ENCODE measurements around the gene CIAO1. TPM values are rescaled to one million over a fixed set of nuclear protein-coding genes. Genes with fewer than 3 reads are reported as not detected.

Gene CIAO1
- total and polyA plus RNA-seq, 2 of the 13 experiments (the other 11 are each of a cell fraction or from before 2014, with no cell fraction given): 99.3 to 120 TPM

- TF ChIP-seq FOXO4 (CRISPR knock-in tag; conservative IDR thresholded peaks at IDR 0.05): 0 out of 2 replicates have a peak, but pooled peaks have one; percentile 60
- TF ChIP-seq NFIC (IDR thresholded peaks at IDR 0.05; ENCODE audit: low read length): 0 out of 2 replicates have a peak, but pooled peaks have one; percentile 7
- peak; percentile 23; the same call in 1 of the 2 replicates for TF ChIP-seq ZNF607 (CRISPR knock-in tag; IDR thresholded peaks at IDR 0.05; ENCODE audit: borderline replicate concordance)
- TF ChIP-seq HOXA7 (CRISPR knock-in tag; IDR thresholded peaks at IDR 0.05): no peak
- no peak for TF ChIP-seq SNAPC2 (CRISPR knock-in tag; IDR thresholded peaks at IDR 0.05)
- TF ChIP-seq HOXA3 (CRISPR knock-in tag; IDR thresholded peaks at IDR 0.05): no peak
- TF ChIP-seq BCL3 (CRISPR knock-in tag; IDR thresholded peaks at IDR 0.05): no peak
- no peak for TF ChIP-seq RARA (CRISPR knock-in tag; IDR thresholded peaks at IDR 0.05)
- no peak for TF ChIP-seq HNF1B (CRISPR knock-in tag; IDR thresholded peaks at IDR 0.05)
- TF ChIP-seq HMGXB3 (CRISPR knock-in tag; IDR thresholded peaks at IDR 0.05; ENCODE audit: borderline replicate concordance): no peak
- TF ChIP-seq SMAD9 (CRISPR knock-in tag; IDR thresholded peaks at IDR 0.05): no peak
- TF ChIP-seq ZNF142 (CRISPR knock-in tag; IDR thresholded peaks at IDR 0.05): no peak
- TF ChIP-seq ZNF451 (CRISPR knock-in tag; IDR thresholded peaks at IDR 0.05): no peak
- TF ChIP-seq ZNF331 (CRISPR knock-in tag; IDR thresholded peaks at IDR 0.05): no peak
- no peak for TF ChIP-seq ZNF543 (CRISPR knock-in tag; IDR thresholded peaks at IDR 0.05)
- no peak for TF ChIP-seq SMAD3 (CRISPR knock-in tag; IDR thresholded peaks at IDR 0.05)
Measured at GRCh38 chr2:96305979-96306308, 39.9 kb downstream of the CIAO1 start (continued).

All from HepG2 (cell line).